GM19372 (cell line): Measurements from ENCODE around the gene TTLL13.
"Not testable (repeated sequence)": the region's sequence is repeated elsewhere in the genome, so short reads cannot be mapped to it uniquely, and the experiment has no call there.

ENCODE experiments used
- ATAC-seq: cut with Tn5 transposase; IDR thresholded peaks from one replicate; pipeline ENCODE4 v1.9.1; 2021; ENCODE audit warnings: mild to moderate bottlenecking, low read depth, moderate library complexity; ENCODE audit not compliant: unreplicated experiment

TTLL13 gene

DNA sequence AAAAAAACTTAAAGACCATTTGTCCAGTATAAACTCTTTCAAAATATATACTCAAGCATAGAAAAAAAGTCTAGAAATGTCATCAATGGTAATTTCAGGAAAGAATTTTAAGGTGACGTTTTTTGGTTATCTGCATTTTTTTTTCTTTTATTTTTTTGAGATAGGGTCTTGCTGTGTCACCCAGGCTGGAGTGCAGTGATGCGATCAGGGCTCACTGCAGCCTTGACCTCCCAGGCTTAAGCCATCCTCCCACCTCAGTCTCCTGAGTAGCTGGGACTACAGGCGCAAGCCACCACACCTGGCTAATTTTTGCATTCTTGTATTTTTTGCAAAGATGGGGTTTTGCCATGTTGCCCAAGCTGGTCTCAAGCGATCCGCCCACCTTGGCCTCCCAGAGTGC, 31.4 kb downstream of the TTLL13 start:
- ATAC-seq: not testable (repeated sequence)

DNA sequence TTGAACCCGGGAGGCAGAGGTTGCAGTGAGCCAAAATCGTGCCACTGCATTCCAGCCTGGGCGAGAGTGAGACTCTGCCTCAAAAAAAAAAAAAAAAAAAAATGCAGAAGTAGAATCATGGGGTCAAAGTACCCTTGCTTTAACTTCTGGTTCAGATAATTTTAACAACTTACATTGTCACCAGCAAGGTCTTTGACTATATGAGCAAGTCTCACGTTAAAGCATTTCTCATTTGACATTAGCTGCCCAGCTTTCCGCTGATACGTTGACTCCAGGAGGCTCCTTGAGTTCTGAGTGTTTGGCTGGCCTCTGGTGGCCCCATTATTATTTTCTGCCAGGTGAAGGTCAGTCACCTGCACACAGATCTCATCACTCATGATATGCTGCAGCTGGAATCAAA, 32.3 kb downstream of the TTLL13 start:
- not testable (repeated sequence) for ATAC-seq

DNA sequence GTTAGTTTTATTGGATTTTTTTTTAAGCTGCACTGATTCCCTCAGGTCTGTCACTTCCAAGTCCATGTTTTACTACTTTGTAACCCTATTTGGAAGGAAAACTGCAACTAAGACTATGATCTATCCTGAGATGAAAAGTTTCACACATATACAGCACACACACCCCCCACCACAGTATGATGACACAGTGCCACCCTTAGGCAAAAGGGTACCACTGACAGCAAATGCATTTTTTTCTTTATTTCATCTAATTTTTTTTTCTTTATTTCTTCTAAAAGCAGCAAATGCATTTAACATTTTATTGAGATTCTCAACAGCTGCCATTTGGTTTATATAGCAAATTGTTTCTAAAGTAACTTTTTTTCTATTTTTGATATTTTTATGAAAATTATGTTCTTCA, 37.3 kb downstream of the TTLL13 start:
- no peak for ATAC-seq

DNA sequence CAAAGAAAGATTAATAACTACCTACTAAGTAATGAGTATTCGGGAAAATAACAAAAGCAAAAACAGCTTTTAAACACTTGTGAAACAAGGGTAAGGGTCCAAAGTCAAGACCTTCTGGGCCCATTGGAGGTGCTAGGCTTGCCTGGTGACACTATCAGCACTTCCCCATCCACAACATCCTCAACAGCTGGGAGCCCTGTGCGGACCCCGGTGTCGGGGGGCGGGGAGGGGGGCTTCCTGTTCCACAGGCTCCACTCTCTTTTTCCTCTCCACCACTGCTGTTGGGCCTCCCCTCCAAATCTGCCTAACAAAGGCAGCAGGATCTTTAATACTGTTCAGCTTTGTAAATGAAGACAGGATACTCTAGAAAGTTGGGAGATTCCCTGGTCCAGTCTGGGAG, 37.7 kb downstream of the TTLL13 start:
- no peak for ATAC-seq

DNA sequence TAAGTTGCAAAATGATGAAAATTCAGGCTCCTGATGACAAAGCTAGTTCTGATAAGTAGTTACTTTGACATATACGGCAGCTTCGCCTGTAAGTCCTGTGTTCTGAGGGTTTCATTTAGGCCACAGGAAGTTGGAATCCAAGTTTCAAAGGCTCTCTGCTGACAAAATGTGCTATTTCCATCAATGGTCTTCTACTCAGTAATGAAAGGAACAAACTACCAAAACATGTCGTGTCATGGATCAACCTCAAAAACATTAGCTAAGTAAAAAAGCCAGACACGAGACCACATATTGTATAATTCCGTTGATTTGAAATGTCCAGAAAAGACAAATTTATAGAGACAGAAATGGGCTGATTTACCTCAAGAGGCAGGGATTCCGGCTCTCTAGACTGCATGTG, 38.6 kb downstream of the TTLL13 start:
- ATAC-seq: no peak

DNA sequence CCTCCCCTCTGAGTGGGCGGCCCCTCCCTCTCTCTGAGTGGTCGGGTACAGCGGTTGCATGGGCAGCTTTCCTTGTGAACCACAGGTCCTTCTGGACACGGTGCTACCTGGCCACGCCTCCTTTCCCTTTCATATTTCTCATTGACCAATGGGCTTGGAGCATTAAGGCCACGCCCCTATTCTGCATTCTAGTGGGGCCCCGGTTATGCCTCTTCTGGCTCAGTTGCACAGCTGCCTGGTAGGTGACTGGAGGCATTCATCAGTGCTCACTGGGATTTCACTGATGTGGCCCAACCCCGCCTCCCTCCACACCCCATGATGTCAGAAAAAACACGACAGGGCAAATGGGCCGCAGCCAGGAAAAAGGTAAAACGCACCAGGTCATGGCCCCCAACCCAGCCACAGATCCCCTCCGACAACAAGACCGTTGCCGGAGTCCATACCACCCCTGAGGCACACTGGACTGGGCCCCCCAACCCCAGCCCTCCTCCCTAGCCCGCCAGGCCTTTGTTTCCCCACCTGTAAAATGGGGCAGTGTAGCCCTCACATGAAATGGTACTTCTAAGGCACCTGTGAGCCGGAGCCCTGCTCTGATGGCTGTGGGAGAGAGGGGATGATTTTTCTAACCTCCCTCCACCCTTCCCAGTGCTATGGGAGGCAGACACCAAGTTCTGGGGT, 42.5 kb downstream of the TTLL13 start:
- no peak for ATAC-seq

DNA sequence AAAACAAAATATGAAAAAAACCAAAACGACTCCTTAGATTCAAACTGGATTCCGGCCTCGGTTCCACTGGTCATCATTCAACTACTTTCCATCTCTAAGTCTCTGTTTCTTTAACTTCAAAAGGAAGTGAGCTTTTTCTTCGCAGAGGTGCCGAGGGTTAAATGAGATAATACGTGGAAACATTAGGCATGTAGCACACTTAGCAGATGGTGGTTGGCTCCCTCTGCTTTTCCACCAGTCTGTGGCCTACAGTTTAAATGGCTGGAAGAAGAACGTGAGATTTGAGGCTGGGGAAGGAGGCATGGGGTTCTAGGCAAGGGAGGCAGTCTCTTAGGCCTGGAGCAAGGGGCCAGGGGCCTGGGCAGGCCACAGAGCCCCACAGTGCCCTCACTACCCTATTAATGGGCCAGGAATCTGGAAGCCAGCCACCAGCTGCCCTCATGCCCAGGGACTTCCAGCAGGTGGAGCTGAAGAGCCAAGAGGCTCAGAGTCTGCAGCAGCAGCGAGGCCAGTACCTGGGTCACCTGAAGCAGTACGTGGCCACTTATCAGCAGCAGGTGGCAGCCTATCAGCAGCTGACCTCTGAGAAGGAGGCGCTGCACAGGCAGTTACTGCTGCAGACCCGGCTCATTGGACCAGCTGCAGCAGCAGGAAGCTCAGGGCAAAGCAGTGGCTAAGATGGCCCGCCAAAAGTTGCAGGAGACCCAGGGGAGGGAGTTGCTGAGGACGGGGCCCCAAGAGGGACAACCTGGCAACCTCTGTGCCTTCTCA, 43.9 kb downstream of the TTLL13 start:
- ATAC-seq: not testable (repeated sequence)

DNA sequence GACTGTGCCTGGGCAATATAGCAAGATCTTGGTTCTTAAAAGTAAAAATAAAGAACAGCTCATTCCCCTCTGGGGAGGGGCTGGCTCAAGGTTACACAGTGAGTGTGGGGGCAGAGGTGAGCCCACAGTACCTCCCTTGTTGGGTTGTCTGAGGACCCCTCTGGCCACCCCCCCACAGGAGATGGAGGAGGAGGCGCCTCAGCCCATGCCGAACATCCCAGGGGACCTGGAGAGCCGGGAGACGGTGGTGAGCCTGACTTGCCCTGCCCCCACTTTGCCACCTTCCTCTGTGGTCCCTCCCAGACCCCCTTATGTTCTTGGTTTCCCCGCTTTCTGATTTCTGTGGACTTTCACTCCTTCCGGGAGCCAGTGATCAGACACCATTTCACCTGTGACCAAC, 44.8 kb downstream of the TTLL13 start:
- ATAC-seq: no peak

DNA sequence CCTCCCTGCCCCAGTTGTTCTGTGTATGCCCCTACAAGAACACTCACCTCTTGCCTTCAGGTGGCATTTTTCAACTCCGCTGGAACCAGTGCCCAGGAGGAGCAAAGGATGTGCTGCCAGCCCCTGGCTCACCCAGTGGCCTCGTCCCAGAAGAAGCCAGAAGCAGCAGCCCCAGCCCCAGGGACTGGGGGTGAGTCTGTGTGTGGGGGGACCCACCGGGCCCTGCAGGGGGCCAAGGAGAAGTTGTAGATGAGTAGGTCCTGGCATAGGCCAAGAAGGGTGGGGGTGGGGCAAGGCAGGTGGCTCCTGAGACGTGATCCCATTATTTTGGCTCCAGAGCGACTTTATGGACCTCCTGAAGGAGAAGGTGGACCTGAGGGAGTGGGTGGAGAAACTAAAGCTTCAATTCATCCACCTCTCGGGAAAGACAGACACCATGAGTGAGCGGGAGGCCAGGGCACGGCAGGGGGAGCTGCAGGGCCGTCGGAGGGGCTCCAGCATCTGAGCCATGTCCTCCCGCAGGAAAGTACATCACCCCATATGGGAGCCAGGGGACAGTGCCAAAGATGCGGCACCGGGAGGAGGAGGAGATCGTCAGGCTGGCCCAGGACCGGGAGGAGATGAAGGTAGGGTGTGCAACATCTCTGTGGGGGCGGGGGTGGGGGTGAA, 45.4 kb downstream of the TTLL13 start:
- ATAC-seq: no peak

DNA sequence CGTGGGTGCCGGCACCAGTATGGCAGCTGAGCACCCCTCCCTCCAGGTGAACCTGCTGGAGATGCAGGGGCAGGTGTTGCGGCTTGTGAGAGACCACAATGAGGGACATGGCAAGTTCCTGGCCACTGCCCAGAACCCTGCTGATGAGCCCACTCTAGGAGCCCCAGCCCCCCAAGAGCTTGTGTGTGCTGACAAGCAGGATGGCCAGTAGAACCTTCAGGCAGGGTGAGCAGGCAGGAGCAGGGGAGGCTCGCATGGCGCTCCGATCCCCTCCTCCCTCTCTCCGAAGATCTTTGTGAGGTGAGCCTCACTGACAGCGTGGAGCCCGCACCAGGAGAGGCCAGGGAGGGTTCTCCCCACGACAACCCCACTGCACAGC, 45.9 kb downstream of the TTLL13 start:
- no peak for ATAC-seq

DNA sequence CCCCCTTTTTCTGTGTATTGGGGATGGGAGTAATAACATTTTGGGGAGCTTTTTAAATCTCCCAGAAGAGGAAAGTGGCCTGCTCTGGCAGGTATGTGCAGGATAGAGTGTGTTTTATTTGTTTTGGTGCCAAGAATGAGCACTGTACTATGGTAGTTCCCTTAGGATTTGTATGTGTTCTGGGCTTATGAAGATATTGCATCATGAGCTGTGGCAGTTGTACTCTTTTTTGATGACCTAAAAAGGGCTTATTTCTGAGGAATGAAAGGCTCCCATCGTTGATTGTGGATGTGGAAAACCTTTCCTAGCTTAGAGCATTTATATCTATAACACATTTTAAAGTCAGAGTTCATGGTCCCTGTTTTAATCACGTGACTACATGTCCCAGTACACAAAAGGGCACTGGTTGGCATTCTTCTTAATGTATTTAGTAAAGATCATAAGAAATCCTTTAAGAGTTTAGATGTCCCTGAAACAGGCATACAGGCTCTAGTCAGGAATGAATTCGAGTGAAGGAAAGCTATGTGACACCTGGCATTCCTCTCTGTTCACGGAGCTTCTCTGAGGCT, 47.0 kb downstream of the TTLL13 start:
- ATAC-seq: not testable (repeated sequence)

DNA sequence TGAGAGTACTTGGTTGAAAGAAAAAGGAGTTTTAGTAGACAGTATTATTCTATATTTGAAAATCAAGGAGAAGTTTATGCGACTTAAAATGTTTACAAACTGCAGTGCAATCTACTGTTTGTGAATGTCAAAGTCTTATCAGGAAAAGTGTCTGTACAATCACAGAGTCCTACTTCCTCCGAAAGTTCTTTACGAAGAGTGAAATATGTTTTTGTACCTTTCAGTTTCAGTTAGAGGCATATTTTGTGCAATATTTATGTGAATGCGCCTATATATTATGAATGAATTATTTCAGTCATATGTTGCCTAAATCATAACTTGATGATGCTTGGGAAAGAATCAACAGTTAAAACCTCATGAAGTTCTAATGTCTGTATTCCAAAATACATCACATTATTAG, 47.7 kb downstream of the TTLL13 start:
- no peak for ATAC-seq

DNA sequence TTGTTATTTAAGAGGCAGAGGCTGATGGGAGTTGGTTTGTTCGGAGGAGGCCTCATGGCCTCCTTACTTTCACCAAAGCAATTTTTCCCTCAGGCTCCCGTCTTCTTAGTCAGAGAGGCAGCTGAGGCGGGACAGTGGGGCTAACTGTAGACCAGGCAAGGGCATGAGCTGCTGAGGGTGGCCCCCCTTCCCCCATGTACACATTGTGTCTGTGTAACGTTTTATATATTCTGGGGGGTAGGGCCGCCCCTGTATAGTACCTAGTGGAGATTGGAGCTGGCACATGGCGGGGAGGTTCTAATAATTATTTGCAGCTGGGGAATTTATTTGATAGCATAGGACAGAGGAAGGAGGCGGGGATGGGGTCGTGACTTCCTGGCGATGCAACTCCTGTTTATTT, 51.2 kb downstream of the TTLL13 start:
- ATAC-seq: no peak

DNA sequence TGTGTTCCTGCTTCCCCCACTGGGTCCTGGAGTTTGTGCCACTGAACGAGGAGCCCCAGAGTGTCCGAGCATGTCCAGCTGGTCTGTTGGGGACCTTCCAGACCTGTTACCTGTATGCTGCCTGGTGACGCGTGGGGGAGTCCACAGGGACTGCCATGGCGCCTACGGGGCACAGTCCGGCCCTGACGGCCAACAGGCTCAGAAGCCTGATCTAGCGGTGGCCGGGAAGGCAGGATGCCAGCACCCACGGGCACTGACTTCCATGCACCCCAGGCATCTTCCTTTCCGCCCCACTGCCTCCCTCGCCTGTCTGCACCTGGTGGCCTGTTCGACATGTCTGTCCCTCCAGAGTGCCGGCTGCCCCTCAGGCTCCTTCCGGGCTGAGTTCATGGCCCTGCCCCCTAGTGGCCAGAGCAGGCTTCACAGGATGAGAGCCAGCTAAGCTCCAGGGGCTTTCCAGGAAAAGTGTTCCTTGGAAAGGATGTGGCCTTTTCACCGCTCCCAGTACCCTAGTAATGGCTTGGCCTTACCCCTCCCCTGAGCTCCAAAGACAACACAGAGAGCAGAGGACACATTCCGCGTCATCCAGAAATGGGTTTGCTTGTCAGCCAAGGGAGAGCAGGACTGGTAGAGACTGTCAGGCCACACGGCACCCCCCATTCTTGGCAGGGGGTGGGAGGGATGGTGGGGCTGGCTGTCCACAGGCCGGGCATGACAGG, 51.8 kb downstream of the TTLL13 start:
- ATAC-seq: no peak

DNA sequence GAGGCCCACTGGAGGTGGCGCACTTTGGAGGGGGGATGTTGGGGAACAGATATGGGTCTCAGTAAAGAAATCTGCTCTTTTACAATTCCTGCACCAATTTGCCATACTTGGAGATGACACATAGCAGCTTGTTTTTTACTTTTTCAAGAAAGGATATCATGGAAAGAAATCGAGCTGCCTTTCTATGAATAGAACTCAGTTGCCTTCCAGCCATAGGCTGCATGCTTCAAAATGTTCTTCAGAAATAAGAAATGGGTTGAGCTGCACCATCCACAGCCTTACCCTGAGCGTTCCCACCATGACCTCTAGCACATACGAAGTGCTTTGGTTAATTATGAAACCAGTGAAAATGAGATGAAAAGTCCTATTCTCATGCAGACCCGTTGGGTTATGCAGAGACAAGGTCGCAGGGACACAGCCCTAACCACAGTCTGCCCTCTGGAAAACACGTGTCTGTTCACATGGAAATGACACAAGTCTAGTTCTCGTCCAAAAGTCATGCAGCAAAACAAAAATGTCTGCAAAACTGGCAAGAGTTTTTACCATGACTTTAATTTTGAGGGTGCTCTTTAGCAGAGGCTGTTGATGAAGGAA, 52.4 kb downstream of the TTLL13 start:
- no peak for ATAC-seq

DNA sequence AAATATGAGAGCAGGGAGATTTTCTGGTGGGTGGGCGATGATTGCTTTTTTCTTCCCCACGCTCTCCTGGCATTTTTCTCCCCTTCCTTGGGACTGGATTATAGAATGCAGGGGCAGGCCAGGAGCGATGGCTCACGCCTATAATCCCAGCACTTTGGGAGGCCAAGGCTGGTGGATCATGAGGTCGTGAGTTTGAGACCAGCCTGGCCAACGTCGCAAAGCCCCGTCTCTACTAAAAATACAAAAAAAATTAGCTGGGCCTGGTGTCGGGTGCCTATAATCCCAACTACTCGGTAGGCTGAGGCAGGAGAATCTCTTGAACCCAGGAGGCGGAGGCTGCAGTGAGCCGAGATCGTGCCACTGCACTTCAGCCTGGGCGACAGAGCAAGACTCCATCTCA, 56.0 kb downstream of the TTLL13 start:
- not testable (repeated sequence) for ATAC-seq

DNA sequence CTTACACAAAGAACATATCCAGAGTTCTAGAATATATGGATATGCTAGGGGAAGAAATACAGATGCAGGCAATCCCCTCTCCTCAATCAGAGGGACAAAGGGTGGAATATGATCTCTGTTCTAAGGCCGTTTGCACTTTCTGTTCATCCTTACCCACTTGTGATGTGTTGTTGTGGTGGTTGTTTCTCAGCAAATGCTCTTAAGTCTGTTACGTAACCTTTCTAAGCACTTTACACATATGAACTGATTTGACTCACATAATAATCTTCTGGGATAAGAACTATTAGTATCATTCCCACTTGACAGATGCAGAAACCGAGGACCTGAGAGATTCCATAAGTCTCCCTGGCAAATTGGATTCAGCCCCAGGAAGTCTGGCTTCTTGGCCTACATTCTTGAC, 56.6 kb downstream of the TTLL13 start:
- no peak for ATAC-seq

DNA sequence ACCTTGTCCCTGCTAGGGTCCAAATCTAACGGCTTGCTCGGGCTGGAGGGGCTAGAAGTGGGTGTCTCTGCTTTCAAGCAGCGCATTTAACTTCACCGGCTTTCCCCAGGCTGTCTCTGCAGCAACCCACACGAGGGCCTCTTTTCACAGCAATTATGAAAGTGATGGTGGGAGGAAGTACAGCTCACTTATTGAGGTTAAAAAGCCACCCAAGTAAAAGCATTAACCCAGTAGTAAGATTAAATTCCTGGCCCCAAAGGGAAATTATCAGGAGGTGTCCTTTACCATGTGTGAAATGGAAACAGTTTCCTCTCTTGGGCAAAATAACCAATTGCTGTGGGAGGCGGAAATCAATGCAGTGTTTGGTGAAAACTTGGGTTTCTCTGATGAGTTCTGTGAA, 57.2 kb downstream of the TTLL13 start:
- peak; percentile 64 for ATAC-seq

DNA sequence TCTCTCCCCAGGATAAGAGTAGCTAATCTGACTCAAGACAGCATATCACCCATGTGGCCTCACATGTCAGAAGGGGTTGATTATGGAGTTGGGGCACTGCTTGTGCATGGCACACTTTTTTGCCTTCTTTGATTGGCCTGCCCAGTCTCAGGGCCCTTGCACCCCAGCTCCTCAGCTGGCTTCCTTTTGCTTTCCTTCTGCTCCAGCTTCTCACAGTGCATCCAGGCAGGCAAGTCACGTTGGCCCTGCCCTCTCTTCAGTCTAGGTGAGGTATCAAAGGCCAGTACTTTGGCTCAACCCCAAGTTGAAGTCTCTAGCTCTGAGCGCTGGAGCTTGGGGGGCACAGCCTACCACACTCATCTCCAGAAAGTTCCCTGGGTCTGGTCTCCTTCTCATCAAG, 58.3 kb downstream of the TTLL13 start:
- no peak for ATAC-seq

DNA sequence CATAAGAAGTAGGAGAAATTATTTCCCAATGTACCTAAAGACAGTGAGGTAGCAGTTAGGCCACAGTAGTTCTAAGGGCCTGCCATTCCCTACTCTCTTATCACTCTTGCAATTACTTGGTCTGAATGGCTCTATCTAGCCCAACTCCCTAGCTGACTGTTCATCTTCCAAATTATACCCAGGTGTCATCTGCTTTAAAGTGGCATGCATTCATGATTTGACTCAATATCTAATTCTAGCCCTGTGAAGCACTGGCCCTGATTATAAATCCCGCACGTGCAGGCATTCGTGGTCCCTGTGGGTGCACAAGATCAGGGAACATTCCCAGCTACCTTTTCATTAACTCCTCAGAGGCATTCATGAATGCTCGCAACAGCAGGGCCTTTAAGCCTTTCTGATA, 59.7 kb downstream of the TTLL13 start:
- no peak for ATAC-seq
